ENCODE data around the gene HOXA2. TPM values are rescaled to one million over a fixed set of nuclear protein-coding genes. Genes with fewer than 3 reads are reported as not detected.

Gene HOXA2
- polyA plus RNA-seq, 1 donor (not counting 4 experiments of a cell fraction or from before 2014, with no cell fraction given), result 0.71 TPM

GRCh38 chr7:27126596-27127327 is 24.3 kb upstream of the HOXA2 start:
- H3K9me1 ChIP-seq (ENCODE audit: control insufficient read depth, extremely low read depth, insufficient read depth, low read length), result no peaks in the 10 kb centered on the region
- dilution Hi-C loops (cut with MboI; ENCODE audit: extremely low pct_ligation_motif_present, low sequenced_read_pairs), result no loop called here
- DNase-seq (ENCODE audit: low read depth, low spot score) (no peak), FAIRE-seq (no peak)
- no peaks in the 10 kb centered on the region for H3K9me3 ChIP-seq (ENCODE audit: control insufficient read depth, low read depth, low read length)
- H3K9ac ChIP-seq (ENCODE audit: control insufficient read depth, extremely low read depth, insufficient read depth, low read length), result no peak overlapping the region
- no peak overlapping the region for H2AFZ ChIP-seq (ENCODE audit: control insufficient read depth, low read length)
- H3K4me3 ChIP-seq (ENCODE audit: control insufficient read depth in 2 of 3, extremely low read depth in 1 of 3, insufficient read depth in 2 of 3, low read depth in 1 of 3, low read length in 3 of 3), result no peak overlapping the region
- H3K79me2 ChIP-seq (ENCODE audit: control insufficient read depth, insufficient read depth, low read length), result peaks cover 3% of the 10 kb centered on the region
- no peak overlapping the region for H3K27ac ChIP-seq (ENCODE audit: control insufficient read depth, insufficient read depth, low read length)
- H3K27me3 ChIP-seq (ENCODE audit: control insufficient read depth, extremely low read depth, insufficient read depth, low read length), result no peaks in the 10 kb centered on the region
- peaks cover 6% of the 10 kb centered on the region for H3K4me1 ChIP-seq (ENCODE audit: control insufficient read depth, extremely low read depth, insufficient read depth, low read length)
- H3K4me2 ChIP-seq (ENCODE audit: control insufficient read depth, extremely low read depth, insufficient read depth, low read depth, low read length), result no peak overlapping the region
- H4K20me1 ChIP-seq (ENCODE audit: control insufficient read depth, extremely low read depth, insufficient read depth, low read length), result no peaks in the 10 kb centered on the region
- TF ChIP-seq CTCF (optimal IDR thresholded peaks at IDR 0.05 in 1 of 3, IDR thresholded peaks at IDR 0.05 in 1 of 3, conservative IDR thresholded peaks at IDR 0.05 in 1 of 3; ENCODE audit: extremely low read depth in 1 of 3, insufficient read depth in 2 of 3, low read length in 3 of 3) (no peak), EZH2 (IDR thresholded peaks at IDR 0.05; ENCODE audit: low read length) (no peak)
- H3K36me3 ChIP-seq (ENCODE audit: control insufficient read depth in 2 of 2, extremely low read depth in 1 of 2, insufficient read depth in 2 of 2, low read length in 2 of 2), result peaks cover 0 to 4% of the 10 kb centered on the region in 2 experiments

GRCh38 chr7:27125986-27126394 is 23.5 kb upstream of the HOXA2 start:
- Histone ChIP-seq H4K20me1 (ENCODE audit: control insufficient read depth, extremely low read depth, insufficient read depth, low read length) (no peaks in the 10 kb centered on the region), H3K4me1 (ENCODE audit: control insufficient read depth, extremely low read depth, insufficient read depth, low read length) (peaks cover under 1% of the 10 kb centered on the region), H3K9me1 (ENCODE audit: control insufficient read depth, extremely low read depth, insufficient read depth, low read length) (no peaks in the 10 kb centered on the region), H3K4me3 (ENCODE audit: control insufficient read depth in 2 of 3, extremely low read depth in 1 of 3, insufficient read depth in 2 of 3, low read depth in 1 of 3, low read length in 3 of 3) (no peak overlapping the region), H3K27me3 (ENCODE audit: control insufficient read depth, extremely low read depth, insufficient read depth, low read length) (no peaks in the 10 kb centered on the region), H3K9ac (ENCODE audit: control insufficient read depth, extremely low read depth, insufficient read depth, low read length) (no peak overlapping the region), H3K79me2 (ENCODE audit: control insufficient read depth, insufficient read depth, low read length) (no peaks in the 10 kb centered on the region), H3K27ac (ENCODE audit: control insufficient read depth, insufficient read depth, low read length) (no peak overlapping the region), H2AFZ (ENCODE audit: control insufficient read depth, low read length) (no peak overlapping the region), H3K9me3 (ENCODE audit: control insufficient read depth, low read depth, low read length) (no peaks in the 10 kb centered on the region), H3K36me3 (ENCODE audit: control insufficient read depth in 2 of 2, extremely low read depth in 1 of 2, insufficient read depth in 2 of 2, low read length in 2 of 2) (peaks cover 0 to 4% of the 10 kb centered on the region in 2 experiments), H3K4me2 (ENCODE audit: control insufficient read depth, extremely low read depth, insufficient read depth, low read depth, low read length) (no peak overlapping the region)
- DNase-seq (ENCODE audit: low read depth, low spot score) (no peak), FAIRE-seq (no peak)
- dilution Hi-C loops (cut with MboI; ENCODE audit: extremely low pct_ligation_motif_present, low sequenced_read_pairs), result no loop called here
- TF ChIP-seq EZH2 (IDR thresholded peaks at IDR 0.05; ENCODE audit: low read length) (no peak), CTCF (optimal IDR thresholded peaks at IDR 0.05 in 1 of 3, IDR thresholded peaks at IDR 0.05 in 1 of 3, conservative IDR thresholded peaks at IDR 0.05 in 1 of 3; ENCODE audit: extremely low read depth in 1 of 3, insufficient read depth in 2 of 3, low read length in 3 of 3) (no peak)

Data from keratinocyte (primary cell).